A673 (cell line): ENCODE measurements around the gene TENM4.

Experiments
- EZH2 ChIP-seq: fragments of 200-600 bp; sonication (generic); IDR thresholded peaks from 2 replicates; pipeline ENCODE4 v1.6.1; 2017; ENCODE audit warnings: borderline replicate concordance, low read depth, mild to moderate bottlenecking, mixed read lengths, antibody characterized with exemption, low read length; ENCODE audit not compliant: poor library complexity, severe bottlenecking
- TF ChIP-seq, protein P1 (sequence below): fragments of 300-800, 200-600 bp; sonication (generic); conservative IDR thresholded peaks from 2 replicates; pipeline ENCODE4 v1.5.1; 2017; ENCODE audit warnings: low read depth, mild to moderate bottlenecking, antibody characterized with exemption, low read length, moderate library complexity, mixed read lengths

GRCh38 chr11:78657968-78658839 lies 782.6 kb downstream of the TENM4 start:
- TF ChIP-seq, protein P1, sequence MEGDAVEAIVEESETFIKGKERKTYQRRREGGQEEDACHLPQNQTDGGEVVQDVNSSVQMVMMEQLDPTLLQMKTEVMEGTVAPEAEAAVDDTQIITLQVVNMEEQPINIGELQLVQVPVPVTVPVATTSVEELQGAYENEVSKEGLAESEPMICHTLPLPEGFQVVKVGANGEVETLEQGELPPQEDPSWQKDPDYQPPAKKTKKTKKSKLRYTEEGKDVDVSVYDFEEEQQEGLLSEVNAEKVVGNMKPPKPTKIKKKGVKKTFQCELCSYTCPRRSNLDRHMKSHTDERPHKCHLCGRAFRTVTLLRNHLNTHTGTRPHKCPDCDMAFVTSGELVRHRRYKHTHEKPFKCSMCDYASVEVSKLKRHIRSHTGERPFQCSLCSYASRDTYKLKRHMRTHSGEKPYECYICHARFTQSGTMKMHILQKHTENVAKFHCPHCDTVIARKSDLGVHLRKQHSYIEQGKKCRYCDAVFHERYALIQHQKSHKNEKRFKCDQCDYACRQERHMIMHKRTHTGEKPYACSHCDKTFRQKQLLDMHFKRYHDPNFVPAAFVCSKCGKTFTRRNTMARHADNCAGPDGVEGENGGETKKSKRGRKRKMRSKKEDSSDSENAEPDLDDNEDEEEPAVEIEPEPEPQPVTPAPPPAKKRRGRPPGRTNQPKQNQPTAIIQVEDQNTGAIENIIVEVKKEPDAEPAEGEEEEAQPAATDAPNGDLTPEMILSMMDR = no peak
- no peak for TF ChIP-seq EZH2
